ENCODE measurements around the gene PLEKHN1.

Gene PLEKHN1

DNA sequence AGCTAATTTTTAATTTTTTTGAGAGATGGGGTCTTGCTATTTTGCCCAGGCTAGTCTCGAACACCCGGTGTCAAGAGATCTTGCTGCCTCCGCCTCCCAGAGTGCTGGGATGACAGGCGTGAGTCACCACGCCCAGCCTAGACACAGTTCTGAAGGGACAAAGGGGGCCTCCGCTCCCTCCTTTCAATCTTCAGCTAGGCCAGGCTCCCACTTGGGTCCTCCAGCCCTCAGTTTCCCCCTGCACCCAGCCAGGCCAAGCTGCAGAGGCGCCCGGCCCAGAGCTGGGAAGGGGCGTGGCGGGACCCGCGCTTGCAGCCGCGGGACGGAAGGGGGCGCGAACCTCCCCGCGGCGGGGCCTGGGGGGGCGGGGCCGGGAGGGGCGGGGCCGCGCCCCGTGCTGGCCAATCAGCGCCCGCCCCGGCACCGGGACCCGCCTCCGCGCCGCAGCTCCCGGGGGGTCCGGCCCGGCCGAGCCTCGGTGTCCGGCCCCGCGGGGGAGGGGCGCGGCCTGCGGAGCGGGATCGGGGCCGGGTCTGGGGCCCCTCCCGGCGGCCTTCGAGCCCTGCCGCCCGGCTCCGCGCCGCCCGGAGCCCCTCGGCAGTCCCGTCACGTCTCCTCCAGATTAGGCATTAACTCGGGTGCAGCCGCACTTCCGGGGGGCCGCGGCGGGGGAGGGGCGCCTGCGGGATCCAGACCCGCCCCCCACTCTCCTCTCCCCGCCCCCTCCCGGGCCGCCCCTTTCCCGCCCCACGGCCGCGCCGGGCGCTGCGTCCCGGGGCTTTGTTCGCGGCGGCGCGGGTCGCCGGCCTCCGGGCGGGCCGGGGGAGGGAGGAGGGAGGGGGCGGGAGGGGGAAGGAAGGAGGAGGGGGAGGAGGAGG is 53.1 kb downstream of the PLEKHN1 start:
- Histone ChIP-seq H3K79me2 (ENCODE audit: low read length) (no peaks in the 10 kb centered on the region), H3K9me3 (ENCODE audit: insufficient read depth, low read length) (no peaks in the 10 kb centered on the region), H3K4me1 (ENCODE audit: low read length) (peaks cover 7% of the 10 kb centered on the region; the same call in 1 of the 2 replicates), H2AFZ (ENCODE audit: low read depth, low read length) (no peak overlapping the region), H3K4me2 (ENCODE audit: low read length) (peak overlapping the region; percentile 53), H3K27me3 (ENCODE audit: low read depth, low read length) (peaks cover 13% of the 10 kb centered on the region), H3K9ac (ENCODE audit: low read length) (peak overlapping the region; percentile 35), H4K20me1 (ENCODE audit: insufficient read depth, low read length) (0 out of 2 replicates have a peak, but pooled peaks cover 4% of the 10 kb centered on the region), H3K27ac (ENCODE audit: low read length) (no peak overlapping the region; the same call in 1 of the 2 replicates), H3K36me3 (replicated peaks; ENCODE audit: low read depth, low read length) (no peaks in the 10 kb centered on the region), H3K4me3 (ENCODE audit: low read length) (peak overlapping the region; percentile 70)
- TF ChIP-seq EZH2phosphoT487 (IDR thresholded peaks at IDR 0.05; ENCODE audit: low read depth): no peak
- TF ChIP-seq, protein P1, sequence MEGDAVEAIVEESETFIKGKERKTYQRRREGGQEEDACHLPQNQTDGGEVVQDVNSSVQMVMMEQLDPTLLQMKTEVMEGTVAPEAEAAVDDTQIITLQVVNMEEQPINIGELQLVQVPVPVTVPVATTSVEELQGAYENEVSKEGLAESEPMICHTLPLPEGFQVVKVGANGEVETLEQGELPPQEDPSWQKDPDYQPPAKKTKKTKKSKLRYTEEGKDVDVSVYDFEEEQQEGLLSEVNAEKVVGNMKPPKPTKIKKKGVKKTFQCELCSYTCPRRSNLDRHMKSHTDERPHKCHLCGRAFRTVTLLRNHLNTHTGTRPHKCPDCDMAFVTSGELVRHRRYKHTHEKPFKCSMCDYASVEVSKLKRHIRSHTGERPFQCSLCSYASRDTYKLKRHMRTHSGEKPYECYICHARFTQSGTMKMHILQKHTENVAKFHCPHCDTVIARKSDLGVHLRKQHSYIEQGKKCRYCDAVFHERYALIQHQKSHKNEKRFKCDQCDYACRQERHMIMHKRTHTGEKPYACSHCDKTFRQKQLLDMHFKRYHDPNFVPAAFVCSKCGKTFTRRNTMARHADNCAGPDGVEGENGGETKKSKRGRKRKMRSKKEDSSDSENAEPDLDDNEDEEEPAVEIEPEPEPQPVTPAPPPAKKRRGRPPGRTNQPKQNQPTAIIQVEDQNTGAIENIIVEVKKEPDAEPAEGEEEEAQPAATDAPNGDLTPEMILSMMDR (IDR thresholded peaks at IDR 0.05; ENCODE audit: low read depth, low read length): peak; percentile 27; the same call in 1 of the 2 replicates

DNA sequence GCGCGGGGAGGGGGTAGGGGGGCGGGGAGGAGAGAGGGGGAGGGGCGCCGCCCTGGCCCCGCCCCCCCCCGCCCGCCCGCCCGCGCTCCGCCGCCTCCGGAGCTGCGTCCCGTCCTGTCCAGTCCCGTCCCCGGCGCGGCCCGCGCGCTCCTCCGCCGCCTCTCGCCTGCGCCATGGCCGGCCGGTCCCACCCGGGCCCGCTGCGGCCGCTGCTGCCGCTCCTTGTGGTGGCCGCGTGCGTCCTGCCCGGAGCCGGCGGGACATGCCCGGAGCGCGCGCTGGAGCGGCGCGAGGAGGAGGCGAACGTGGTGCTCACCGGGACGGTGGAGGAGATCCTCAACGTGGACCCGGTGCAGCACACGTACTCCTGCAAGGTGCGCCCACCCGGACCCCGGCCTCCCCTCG is 53.7 kb downstream of the PLEKHN1 start, which contains the start of gene AGRN:
AGRN (plus strand) TSS at position 121 of the 405 bp plus-strand sequence; CDS start at position 174, 53 bp downstream.
- Histone ChIP-seq H2AFZ (ENCODE audit: low read depth, low read length) (no peak within 1 kb of the TSS), H3K36me3 (replicated peaks; ENCODE audit: low read depth, low read length) (no peaks in the 10 kb centered on the region), H3K4me1 (ENCODE audit: low read length) (peaks cover 7% of the 10 kb centered on the region; the same call in 1 of the 2 replicates), H4K20me1 (ENCODE audit: insufficient read depth, low read length) (0 out of 2 replicates have a peak, but pooled peaks cover 4% of the 10 kb centered on the region), H3K9ac (ENCODE audit: low read length) (peak within 1 kb of the TSS; percentile 62), H3K27me3 (ENCODE audit: low read depth, low read length) (peaks cover 13% of the 10 kb centered on the region), H3K79me2 (ENCODE audit: low read length) (no peaks in the 10 kb centered on the region), H3K27ac (ENCODE audit: low read length) (no peak within 1 kb of the TSS; the same call in 1 of the 2 replicates), H3K4me2 (ENCODE audit: low read length) (peak within 1 kb of the TSS; percentile 78), H3K4me3 (ENCODE audit: low read length) (peak within 1 kb of the TSS; percentile 81), H3K9me3 (ENCODE audit: insufficient read depth, low read length) (no peaks in the 10 kb centered on the region)
- no peak for TF ChIP-seq EZH2phosphoT487 (IDR thresholded peaks at IDR 0.05; ENCODE audit: low read depth)
- TF ChIP-seq, protein P1 (IDR thresholded peaks at IDR 0.05; ENCODE audit: low read depth, low read length): no peak

DNA sequence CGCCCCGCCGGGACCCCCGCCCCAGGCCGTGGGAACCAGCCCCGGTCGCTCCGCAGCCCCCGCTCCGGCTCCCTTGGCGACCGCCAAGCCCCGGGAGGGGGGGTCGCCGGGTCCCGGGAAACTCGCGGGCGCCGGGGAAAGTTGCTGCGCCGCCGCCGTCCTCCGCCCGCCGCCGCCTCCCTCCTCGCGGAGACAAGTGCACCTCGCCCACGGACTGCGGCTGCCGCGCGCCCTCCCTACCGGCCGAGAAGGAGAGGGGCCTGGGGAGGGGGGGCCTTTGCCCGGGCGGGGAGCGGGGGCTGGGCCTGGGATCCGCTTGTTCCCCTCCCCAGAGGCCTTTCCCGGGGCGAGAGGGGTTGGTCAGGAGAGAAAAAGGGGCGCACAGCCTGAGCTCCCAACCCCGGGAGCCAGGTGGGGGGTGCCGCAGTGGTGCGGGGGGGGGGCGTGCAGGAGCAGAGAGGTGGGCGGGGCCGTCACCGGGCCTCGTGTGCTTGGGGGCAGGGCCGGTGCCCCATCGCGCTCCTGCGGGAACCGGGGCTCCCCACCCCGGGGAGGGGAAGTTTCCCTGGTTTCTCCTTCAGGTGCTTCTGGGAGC is 54.2 kb downstream of the PLEKHN1 start:
- Histone ChIP-seq H3K79me2 (ENCODE audit: low read length) (no peaks in the 10 kb centered on the region), H4K20me1 (ENCODE audit: insufficient read depth, low read length) (0 out of 2 replicates have a peak, but pooled peaks cover 4% of the 10 kb centered on the region), H3K9ac (ENCODE audit: low read length) (peak overlapping the region; percentile 62), H3K4me1 (ENCODE audit: low read length) (peaks cover 7% of the 10 kb centered on the region; the same call in 1 of the 2 replicates), H3K9me3 (ENCODE audit: insufficient read depth, low read length) (no peaks in the 10 kb centered on the region), H3K27ac (ENCODE audit: low read length) (no peak overlapping the region), H3K4me2 (ENCODE audit: low read length) (peak overlapping the region; percentile 78), H2AFZ (ENCODE audit: low read depth, low read length) (no peak overlapping the region), H3K4me3 (ENCODE audit: low read length) (peak overlapping the region; percentile 81), H3K36me3 (replicated peaks; ENCODE audit: low read depth, low read length) (no peaks in the 10 kb centered on the region), H3K27me3 (ENCODE audit: low read depth, low read length) (peaks cover 13% of the 10 kb centered on the region)
- TF ChIP-seq, protein P1 (IDR thresholded peaks at IDR 0.05; ENCODE audit: low read depth, low read length): no peak

All from OCI-LY3 (cell line).